SK-N-SH (cell line): ENCODE results near the gene RPL10. TPM values are rescaled to one million over a fixed set of nuclear protein-coding genes. Genes with fewer than 3 reads are reported as not detected.

Experiments
- CTCF ChIA-PET: fragments of 300-600, 350-600 bp; formaldehyde crosslinking; extraction: SDS; loops from one replicate; lab custom pipeline; 2021; lab: Yijun Ruan, JAX
- POLR2A ChIA-PET: fragments of 350-600 bp; sonication (Branson Sonifier 250); formaldehyde crosslinking; extraction: SDS; loops from one replicate; lab custom pipeline; 2020; ENCODE audit warnings: antibody characterized with exemption, inconsistent platforms; lab: Yijun Ruan, JAX
- DNase-seq: peaks from one replicate; pipeline ENCODE4 v3.0.0; 2012
- H2AFZ ChIP-seq: fragments of 200-600 bp; sonication (generic); 2 replicates; pipeline ENCODE4 v1.8.1; 2016; ENCODE audit warnings: antibody characterized with exemption, mild to moderate bottlenecking, low read depth
- H3F3A ChIP-seq: fragments of 200-600 bp; sonication (generic); replicated peaks from 2 replicates; pipeline ENCODE3; 2016; ENCODE audit warnings: antibody characterized with exemption, mild to moderate bottlenecking; ENCODE audit not compliant: insufficient read depth
- H3K27ac ChIP-seq, 2 experiments: fragments of 200-500 bp in 1 of 2; fragments of 200-600 bp in 1 of 2; sonication (Bioruptor generic) in 1 of 2; sonication (generic), shearing (Covaris generic) in 1 of 2; 2 replicates each; pipeline versions ENCODE4 v1.5.1 to v1.6.1; 2014 to 2016; ENCODE audit warnings: low read depth in 2 of 2, inconsistent platforms in 1 of 2, low read length in 1 of 2, mild to moderate bottlenecking in 1 of 2, mixed read lengths in 1 of 2
- H3K27me3 ChIP-seq: fragments of 200-600 bp; sonication (generic), shearing (Covaris generic); 2 replicates; pipeline ENCODE4 v1.6.1; 2016; ENCODE audit warnings: mixed run types; ENCODE audit not compliant: insufficient read depth
- H3K36me3 ChIP-seq, 2 experiments: fragments of 200-500 bp in 1 of 2; fragments of 200-600 bp in 1 of 2; sonication (Bioruptor generic) in 1 of 2; sonication (generic) in 1 of 2; replicated peaks in 1 of 2; 2 replicates each; pipeline versions ENCODE3 to v1.5.1; 2014 to 2016; ENCODE audit warnings: low read length in 1 of 2, mild to moderate bottlenecking in 1 of 2; ENCODE audit not compliant: insufficient read depth in 2 of 2, control insufficient read depth in 1 of 2
- H3K4me1 ChIP-seq, 2 experiments: fragments of 200-500 bp in 1 of 2; fragments of 200-600 bp in 1 of 2; sonication (Bioruptor generic) in 1 of 2; sonication (generic), shearing (Covaris generic) in 1 of 2; 2 replicates each; pipeline versions ENCODE4 v1.5.1 to v1.6.1; 2014 to 2016; ENCODE audit warnings: low read depth in 1 of 2, low read length in 1 of 2, mixed run types in 1 of 2; ENCODE audit not compliant: insufficient read depth in 2 of 2, control insufficient read depth in 1 of 2
- H3K4me2 ChIP-seq: fragments of 200-600 bp; sonication (generic), shearing (Covaris generic); 2 replicates; pipeline ENCODE4 v1.6.1; 2017; ENCODE audit warnings: mixed run types
- H3K4me3 ChIP-seq, 2 experiments: fragments of 200-500 bp in 1 of 2; fragments of 200-600 bp in 1 of 2; sonication (Bioruptor generic) in 1 of 2; sonication (generic), shearing (Covaris generic) in 1 of 2; 2 replicates each; pipeline versions ENCODE4 v1.5.1 to v1.8.1; 2014 to 2016; ENCODE audit warnings: low read depth in 2 of 2, inconsistent platforms in 1 of 2, low read length in 1 of 2, mild to moderate bottlenecking in 1 of 2, mixed read lengths in 1 of 2, moderate library complexity in 1 of 2
- H3K79me2 ChIP-seq: fragments of 200-600 bp; sonication (generic); 2 replicates; pipeline ENCODE4 v1.8.1; 2017; ENCODE audit warnings: mild to moderate bottlenecking; ENCODE audit not compliant: insufficient read depth
- H3K9ac ChIP-seq: fragments of 200-600 bp; sonication (generic); 2 replicates; pipeline ENCODE4 v1.6.1; 2017; ENCODE audit warnings: mixed run types
- H3K9me2 ChIP-seq: fragments of 200-600 bp; sonication (generic); 2 replicates; pipeline ENCODE4 v1.6.1; 2017; ENCODE audit warnings: mixed run types
- H3K9me3 ChIP-seq: fragments of 200-600 bp; sonication (generic); 2 replicates; pipeline ENCODE4 v1.6.1; 2017; ENCODE audit warnings: mixed run types, mild to moderate bottlenecking, moderate library complexity
- H4K20me1 ChIP-seq: fragments of 200-600 bp; sonication (generic); 2 replicates; pipeline ENCODE4 v1.6.1; 2017; ENCODE audit warnings: mild to moderate bottlenecking, mixed run types; ENCODE audit not compliant: insufficient read depth
- ELF1 ChIP-seq: IDR thresholded peaks from 2 replicates; pipeline ENCODE4 v1.4.0; 2012
- EP300 ChIP-seq, 2 experiments: IDR thresholded peaks; 2 replicates each; pipeline versions ENCODE4 v1.4.0 to v1.6.1; 2012; ENCODE audit warnings: borderline replicate concordance in 1 of 2, low read depth in 1 of 2, low read length in 1 of 2
- FOSL2 ChIP-seq: IDR thresholded peaks from 2 replicates; pipeline ENCODE4 v1.4.0; 2012; ENCODE audit warnings: low read depth, mild to moderate bottlenecking, moderate library complexity, borderline replicate concordance
- GATA2 ChIP-seq: sonication (generic); formaldehyde crosslinking; IDR thresholded peaks from 2 replicates; pipeline ENCODE4 v1.5.0; 2020; ENCODE audit warnings: mild to moderate bottlenecking, missing genetic modification reagents
- JUND ChIP-seq: IDR thresholded peaks from 2 replicates; pipeline ENCODE4 v1.4.0; 2012
- NFIC ChIP-seq: IDR thresholded peaks from 2 replicates; pipeline ENCODE4 v1.4.0; 2012; ENCODE audit warnings: borderline replicate concordance
- SMC3 ChIP-seq: IDR thresholded peaks from 2 replicates; pipeline ENCODE4 v1.6.1; 2012; ENCODE audit warnings: low read depth, low read length, improper control_type of control experiment
- TAF1 ChIP-seq: IDR thresholded peaks from 2 replicates; pipeline ENCODE4 v1.6.1; 2012; ENCODE audit warnings: low read depth, mild to moderate bottlenecking, low read length, moderate library complexity, borderline replicate concordance
- WGBS: methylation state at CpG from one replicate; pipeline ENCODE4 v1.1.6; 2017; ENCODE audit warnings: low lambda C conversion rate; 5-methylcytosine and 5-hydroxymethylcytosine counted together
- polyA plus RNA-seq, 3 experiments: library from polyadenylated mRNA; depleted of rRNA; stranded (reverse); fragments of >200 nt; gene quantifications; 2 replicates each; pipeline ENCODE4 v1.2.3, GENCODE V29; 2012
- TF ChIP-seq, protein P1 (sequence below): fragments of 150-350 bp; IDR thresholded peaks from 2 replicates; pipeline ENCODE4 v1.6.1; 2017; ENCODE audit warnings: antibody characterized with exemption, low read length, low read depth, borderline replicate concordance

Gene RPL10
- polyA plus RNA-seq, 1 of the 3 experiments (the other 2 are of a cell fraction) = 4,562 TPM

DNA sequence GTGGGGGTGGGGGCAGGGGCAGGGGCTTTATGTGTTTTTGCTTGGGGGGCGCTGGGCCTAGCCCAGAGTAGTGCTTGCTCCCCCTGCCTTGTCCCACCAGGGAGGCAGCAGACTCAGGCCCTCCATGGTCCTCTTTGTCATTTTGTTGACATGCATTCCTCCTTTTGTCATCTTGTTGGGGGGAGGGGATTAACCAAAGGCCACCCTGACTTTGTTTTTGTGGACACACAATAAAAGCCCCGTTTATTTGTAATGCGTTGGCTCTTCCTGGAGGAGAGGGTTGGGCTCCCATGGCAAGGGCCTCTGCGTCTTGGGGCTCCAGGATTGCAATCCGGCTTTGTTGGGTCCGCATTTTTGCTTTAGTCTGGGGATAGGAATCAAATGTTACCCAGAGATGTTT is 16.9 kb upstream of the RPL10 start:
- H3K36me3 ChIP-seq = no peaks in the 10 kb centered on the region
- WGBS = 43% methylated on average over 6 of the region's 6 CpGs
- H3K4me3 ChIP-seq = no peak overlapping the region
- H3K9me3 ChIP-seq = no peaks in the 10 kb centered on the region
- ChIA-PET CTCF (no interaction called here), POLR2A (interaction anchor here (1.2 kb wide), 1 partner anchor 34 kb away, joined by 4 read pairs; no protein-coding TSS in a partner anchor)
- H3K9ac ChIP-seq = no peak overlapping the region
- no peak for DNase-seq
- peaks cover 10% of the 10 kb centered on the region for H3F3A ChIP-seq
- no peak overlapping the region for H3K4me2 ChIP-seq
- no peak overlapping the region for H3K27ac ChIP-seq
- H3K79me2 ChIP-seq = peaks cover 29% of the 10 kb centered on the region
- no peaks in the 10 kb centered on the region for H3K9me2 ChIP-seq
- no peaks in the 10 kb centered on the region for H4K20me1 ChIP-seq
- H3K27me3 ChIP-seq = no peaks in the 10 kb centered on the region; the same call in 1 of the 2 replicates
- no peak overlapping the region for H2AFZ ChIP-seq
- TF ChIP-seq EP300 (IDR thresholded peaks at IDR 0.05; ENCODE audit: borderline replicate concordance in 1 of 2, low read depth in 1 of 2, low read length in 1 of 2) = no peak
- TF ChIP-seq TAF1 = no peak
- no peak for TF ChIP-seq GATA2 (CRISPR knock-in tag)
- TF ChIP-seq ELF1 = no peak
- no peak for TF ChIP-seq FOSL2
- peaks cover 0 to 17% of the 10 kb centered on the region in 2 experiments; a peak in 1 of 4 replicates for H3K4me1 ChIP-seq

DNA sequence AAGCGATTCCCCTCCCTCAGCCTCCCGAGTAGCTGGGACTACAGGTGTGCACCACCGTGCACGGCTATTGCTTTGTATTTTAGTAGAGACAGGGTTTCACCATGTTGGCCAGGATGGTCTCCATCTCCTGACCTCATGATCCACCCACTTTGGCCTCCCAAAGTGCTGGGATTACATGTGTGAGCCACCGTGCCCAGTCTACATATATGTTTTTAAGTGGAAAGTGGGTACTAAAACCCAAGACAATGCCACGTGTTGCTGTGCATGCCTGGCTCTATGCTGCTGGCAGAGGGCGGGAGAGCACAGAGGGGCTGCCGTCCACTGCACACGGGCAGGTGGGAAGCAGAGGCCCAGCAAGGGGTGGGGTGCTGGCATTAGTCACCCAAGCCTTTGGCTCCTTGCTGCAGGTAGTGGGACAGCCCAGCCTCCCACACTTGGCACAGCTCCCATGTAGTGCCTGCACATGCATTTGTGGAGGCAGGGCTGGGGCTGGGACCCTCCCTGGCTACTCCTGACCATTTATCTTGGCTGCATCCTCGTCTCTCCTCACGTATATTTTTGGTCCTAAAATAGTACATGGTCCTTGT is 15.6 kb upstream of the RPL10 start:
- Histone ChIP-seq H3K79me2 (peaks cover 24% of the 10 kb centered on the region), H3K27ac (no peak overlapping the region), H3F3A (peaks cover 7% of the 10 kb centered on the region), H4K20me1 (no peaks in the 10 kb centered on the region), H3K9me3 (no peaks in the 10 kb centered on the region), H3K4me2 (no peak overlapping the region), H3K9me2 (no peaks in the 10 kb centered on the region), H3K27me3 (no peaks in the 10 kb centered on the region; the same call in 1 of the 2 replicates), H2AFZ (no peak overlapping the region), H3K36me3 (no peaks in the 10 kb centered on the region), H3K9ac (no peak overlapping the region), H3K4me3 (no peak overlapping the region), H3K4me1 (peaks cover 0 to 17% of the 10 kb centered on the region in 2 experiments; a peak in 1 of 4 replicates)
- POLR2A ChIA-PET = interaction anchor here (1.2 kb wide), 2 partner anchors 17 to 35 kb away, joined by 3 to 4 read pairs; no protein-coding TSS in a partner anchor
- 65% methylated on average over 11 of the region's 11 CpGs for WGBS
- no peak for DNase-seq
- CTCF ChIA-PET = no interaction called here
- TF ChIP-seq NFIC (0 out of 2 replicates have a peak, but pooled peaks have one; percentile 13), SMC3 (no peak), JUND (0 out of 2 replicates have a peak, but pooled peaks have one; percentile 6)
- TF ChIP-seq, protein P1, sequence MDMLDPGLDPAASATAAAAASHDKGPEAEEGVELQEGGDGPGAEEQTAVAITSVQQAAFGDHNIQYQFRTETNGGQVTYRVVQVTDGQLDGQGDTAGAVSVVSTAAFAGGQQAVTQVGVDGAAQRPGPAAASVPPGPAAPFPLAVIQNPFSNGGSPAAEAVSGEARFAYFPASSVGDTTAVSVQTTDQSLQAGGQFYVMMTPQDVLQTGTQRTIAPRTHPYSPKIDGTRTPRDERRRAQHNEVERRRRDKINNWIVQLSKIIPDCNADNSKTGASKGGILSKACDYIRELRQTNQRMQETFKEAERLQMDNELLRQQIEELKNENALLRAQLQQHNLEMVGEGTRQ = no peak
